22Rv1 (cell line): ENCODE data around the gene IFNLR1.

Experiments
- CTCF ChIP-seq: fragments of 450-650 bp; IDR thresholded peaks from 2 replicates; pipeline ENCODE4 v1.5.1; 2017; ENCODE audit warnings: mild to moderate bottlenecking
- ZFX ChIP-seq: fragments of 450-650 bp; IDR thresholded peaks from 2 replicates; pipeline ENCODE4 v1.6.1; 2017; ENCODE audit warnings: antibody characterized with exemption, borderline replicate concordance

- TF ChIP-seq CTCF (no peak), ZFX (no peak)
Measured at GRCh38 chr1:24133819-24134218, 53.3 kb downstream of the IFNLR1 start.
